A549 (cell line): ENCODE data around the gene KLK7.

Source experiments
- FOSL2 ChIP-seq, 2 experiments: fragments of 450-650 bp in 1 of 2; fragments of >200 bp in 1 of 2; sonication (Bioruptor Twin) in 1 of 2; formaldehyde crosslinking; IDR thresholded peaks; 2 replicates each; pipeline versions ENCODE4 v1.5.0 to v1.6.1; 2016 to 2020; ENCODE audit warnings: mild to moderate bottlenecking in 1 of 2, moderate library complexity in 1 of 2
- MAX ChIP-seq: IDR thresholded peaks from 2 replicates; pipeline ENCODE4 v1.6.1; 2012
- POLR2A ChIP-seq: IDR thresholded peaks from 2 replicates; pipeline ENCODE4 v1.6.1; 2012; ENCODE audit warnings: mild to moderate bottlenecking, low read length

GRCh38 chr19:51019544-51019925 lies 35.8 kb upstream of the KLK7 start, which contains the start of gene KLK10:
- TF ChIP-seq FOSL2 (IDR thresholded peaks at IDR 0.05) (no peak), FOSL2 (CRISPR knock-in tag; IDR thresholded peaks at IDR 0.05) (no peak), POLR2A (no peak), MAX (no peak)
